SU-DHL-6 (cell line): ENCODE measurements around the gene LRRK1.

Source experiments
- EZH2phosphoT487 ChIP-seq: fragments of 200-600 bp; sonication (generic), shearing (Covaris generic); conservative IDR thresholded peaks from 2 replicates; pipeline ENCODE4 v1.6.1; 2018; ENCODE audit warnings: mild to moderate bottlenecking, antibody characterized with exemption, low read length, moderate library complexity, mixed read lengths
- TF ChIP-seq, protein P1 (sequence below): fragments of 200-600 bp; sonication (generic); IDR thresholded peaks from one replicate; pipeline ENCODE4 v1.5.1; 2017; ENCODE audit warnings: antibody characterized with exemption, mild to moderate bottlenecking, low read length, moderate library complexity; ENCODE audit not compliant: insufficient read depth, poor library complexity, severe bottlenecking

DNA sequence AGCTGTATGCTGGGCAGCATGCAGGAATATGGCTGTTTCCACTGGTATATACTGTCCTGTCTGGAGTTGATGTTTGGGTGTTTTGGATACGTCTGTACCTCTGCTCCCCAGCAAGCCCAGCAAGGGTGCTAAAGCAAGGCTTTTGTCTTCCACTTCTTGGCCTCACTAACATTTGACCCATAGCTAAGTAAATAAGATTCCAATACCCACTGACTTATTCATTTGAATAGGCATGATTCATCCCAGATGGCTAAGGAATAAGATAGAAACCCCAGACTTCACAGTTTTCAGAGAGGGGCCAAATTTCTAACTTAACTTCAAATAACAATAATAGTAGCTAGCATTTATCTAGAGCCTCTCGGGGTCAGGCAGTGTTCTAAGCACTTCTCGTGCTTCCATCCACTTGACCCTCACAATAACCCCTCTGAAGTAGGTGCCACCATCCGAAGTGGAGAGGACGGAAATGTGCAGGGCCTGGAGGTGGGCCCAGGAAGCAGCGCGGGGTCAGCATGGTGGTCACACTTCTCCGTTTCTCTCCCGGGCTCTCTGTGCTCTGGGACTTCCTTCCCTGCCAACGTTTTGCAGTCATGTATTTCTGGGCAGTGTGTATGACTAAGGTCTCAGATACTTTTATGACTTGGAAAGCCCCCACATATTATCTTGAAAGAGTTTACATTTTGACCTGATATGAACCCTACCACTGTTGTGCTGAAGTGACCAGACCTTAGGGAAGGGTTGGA lies 39.3 kb downstream of the LRRK1 start:
- TF ChIP-seq, protein P1, sequence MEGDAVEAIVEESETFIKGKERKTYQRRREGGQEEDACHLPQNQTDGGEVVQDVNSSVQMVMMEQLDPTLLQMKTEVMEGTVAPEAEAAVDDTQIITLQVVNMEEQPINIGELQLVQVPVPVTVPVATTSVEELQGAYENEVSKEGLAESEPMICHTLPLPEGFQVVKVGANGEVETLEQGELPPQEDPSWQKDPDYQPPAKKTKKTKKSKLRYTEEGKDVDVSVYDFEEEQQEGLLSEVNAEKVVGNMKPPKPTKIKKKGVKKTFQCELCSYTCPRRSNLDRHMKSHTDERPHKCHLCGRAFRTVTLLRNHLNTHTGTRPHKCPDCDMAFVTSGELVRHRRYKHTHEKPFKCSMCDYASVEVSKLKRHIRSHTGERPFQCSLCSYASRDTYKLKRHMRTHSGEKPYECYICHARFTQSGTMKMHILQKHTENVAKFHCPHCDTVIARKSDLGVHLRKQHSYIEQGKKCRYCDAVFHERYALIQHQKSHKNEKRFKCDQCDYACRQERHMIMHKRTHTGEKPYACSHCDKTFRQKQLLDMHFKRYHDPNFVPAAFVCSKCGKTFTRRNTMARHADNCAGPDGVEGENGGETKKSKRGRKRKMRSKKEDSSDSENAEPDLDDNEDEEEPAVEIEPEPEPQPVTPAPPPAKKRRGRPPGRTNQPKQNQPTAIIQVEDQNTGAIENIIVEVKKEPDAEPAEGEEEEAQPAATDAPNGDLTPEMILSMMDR = no peak
- TF ChIP-seq EZH2phosphoT487 = no peak
